Measurements from ENCODE around the gene COA7.

Gene COA7

DNA sequence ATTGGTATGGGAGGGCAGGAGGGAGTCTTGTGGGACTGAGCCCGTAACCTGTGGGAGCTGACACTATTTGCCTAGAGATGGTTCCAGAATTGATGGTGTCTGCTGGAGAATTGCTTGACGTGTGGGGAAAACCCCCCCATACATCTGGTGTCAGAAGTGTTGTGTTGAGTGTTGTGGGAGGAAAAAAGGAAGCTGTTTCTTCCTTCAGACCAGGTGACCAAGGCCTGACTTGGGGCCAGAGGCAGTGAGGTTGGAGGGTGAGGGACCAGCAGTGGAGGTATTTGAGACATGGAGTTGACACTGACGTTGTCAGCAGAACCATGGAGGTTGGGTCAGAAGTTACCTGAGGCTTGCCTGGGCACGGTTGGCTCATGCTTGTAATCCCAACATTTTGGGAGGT lies 56.8 kb downstream of the COA7 start:
- DNase-seq = no peak
- no peak overlapping the region for H4K91ac ChIP-seq (ENCODE audit: low read length)
- H3K9me3 ChIP-seq (ENCODE audit: control insufficient read depth, low read length) = no peaks in the 10 kb centered on the region
- H2AFZ ChIP-seq (ENCODE audit: low read depth, low read length) = no peak overlapping the region
- H2BK5ac ChIP-seq (ENCODE audit: low read depth, low read length, poor library complexity, severe bottlenecking) = no peak overlapping the region
- H2BK15ac ChIP-seq (ENCODE audit: low read depth, poor library complexity, severe bottlenecking) = no peak overlapping the region
- peaks cover 6% of the 10 kb centered on the region for H3K4me1 ChIP-seq (ENCODE audit: control insufficient read depth, insufficient read depth, low read depth, low read length)
- H2AK5ac ChIP-seq (ENCODE audit: low read length, severe bottlenecking) = no peak overlapping the region
- no peak overlapping the region for H3K27ac ChIP-seq (ENCODE audit: low read length, poor library complexity, severe bottlenecking)
- no peak overlapping the region for H3K4me2 ChIP-seq (ENCODE audit: low read length, poor library complexity, severe bottlenecking)
- no peak overlapping the region for H2BK120ac ChIP-seq (ENCODE audit: low read depth, low read length)
- no peak overlapping the region for H3K9ac ChIP-seq (ENCODE audit: low read length)
- no peak overlapping the region for H2BK12ac ChIP-seq (ENCODE audit: low read length in 2 of 2)
- no peaks in the 10 kb centered on the region for H3K36me3 ChIP-seq (ENCODE audit: control insufficient read depth in 1 of 2, insufficient read depth in 2 of 2, low read depth in 1 of 2, low read length in 2 of 2)
- H3K23ac ChIP-seq (ENCODE audit: low read length in 2 of 2) = no peak overlapping the region
- no peak overlapping the region for H3K18ac ChIP-seq (ENCODE audit: low read depth in 1 of 2, low read length in 2 of 2)
- no peaks in the 10 kb centered on the region for H3K79me1 ChIP-seq (replicated peaks; ENCODE audit: low read length, poor library complexity, severe bottlenecking)
- no peak overlapping the region for H3K4ac ChIP-seq (ENCODE audit: low read depth in 1 of 2, low read length in 2 of 2)
- no peak overlapping the region for H4K8ac ChIP-seq (ENCODE audit: low read length)
- H3K4me3 ChIP-seq (ENCODE audit: insufficient read depth in 1 of 2, low read depth in 1 of 2, low read length in 2 of 2) = no peak overlapping the region
- WGBS = 83% methylated on average over 4 of the region's 4 CpGs
- H3K14ac ChIP-seq (ENCODE audit: low read length in 2 of 2) = no peak overlapping the region
- H3K27me3 ChIP-seq (ENCODE audit: control insufficient read depth in 1 of 2, insufficient read depth in 1 of 2, low read length in 2 of 2) = peaks cover 3 to 25% of the 10 kb centered on the region in 2 experiments

DNA sequence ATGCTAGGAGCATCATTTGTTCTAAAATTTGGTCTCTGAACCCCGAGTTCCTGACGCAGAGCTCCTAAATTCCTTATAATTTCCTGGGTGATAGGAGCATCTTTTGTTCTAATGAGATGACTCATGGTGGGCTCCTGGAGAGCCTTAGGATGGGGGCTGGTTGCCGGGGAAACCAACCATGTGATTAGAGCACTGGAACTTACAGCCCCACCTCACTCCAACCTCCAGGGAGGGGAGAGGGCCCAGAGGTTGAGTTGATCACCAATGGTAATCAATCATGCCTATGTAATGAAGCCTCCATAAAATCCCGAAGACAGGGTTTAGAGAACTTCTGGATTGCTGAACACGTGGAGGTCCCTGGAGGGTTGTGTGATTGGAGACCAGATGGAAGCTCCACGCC lies 57.5 kb downstream of the COA7 start:
- no peak overlapping the region for H4K8ac ChIP-seq (ENCODE audit: low read length)
- no peak overlapping the region for H3K4ac ChIP-seq (ENCODE audit: low read depth in 1 of 2, low read length in 2 of 2)
- H3K4me2 ChIP-seq (ENCODE audit: low read length, poor library complexity, severe bottlenecking) = no peak overlapping the region
- no peak overlapping the region for H2BK5ac ChIP-seq (ENCODE audit: low read depth, low read length, poor library complexity, severe bottlenecking)
- H3K27me3 ChIP-seq (ENCODE audit: control insufficient read depth in 1 of 2, insufficient read depth in 1 of 2, low read length in 2 of 2) = peaks cover 3 to 27% of the 10 kb centered on the region in 2 experiments
- peaks cover 6% of the 10 kb centered on the region for H3K4me1 ChIP-seq (ENCODE audit: control insufficient read depth, insufficient read depth, low read depth, low read length)
- no peak overlapping the region for H2AK5ac ChIP-seq (ENCODE audit: low read length, severe bottlenecking)
- no peak overlapping the region for H2BK15ac ChIP-seq (ENCODE audit: low read depth, poor library complexity, severe bottlenecking)
- no peaks in the 10 kb centered on the region for H3K36me3 ChIP-seq (ENCODE audit: control insufficient read depth in 1 of 2, insufficient read depth in 2 of 2, low read depth in 1 of 2, low read length in 2 of 2)
- no peak overlapping the region for H3K4me3 ChIP-seq (ENCODE audit: insufficient read depth in 1 of 2, low read depth in 1 of 2, low read length in 2 of 2)
- no peak overlapping the region for H3K14ac ChIP-seq (ENCODE audit: low read length in 2 of 2)
- no peak overlapping the region for H3K18ac ChIP-seq (ENCODE audit: low read depth in 1 of 2, low read length in 2 of 2)
- 72% methylated on average over 4 of the region's 6 CpGs for WGBS
- no peak overlapping the region for H2BK120ac ChIP-seq (ENCODE audit: low read depth, low read length)
- no peak overlapping the region for H4K91ac ChIP-seq (ENCODE audit: low read length)
- no peak overlapping the region for H3K9ac ChIP-seq (ENCODE audit: low read length)
- H3K27ac ChIP-seq (ENCODE audit: low read length, poor library complexity, severe bottlenecking) = no peak overlapping the region
- no peak overlapping the region for H3K23ac ChIP-seq (ENCODE audit: low read length in 2 of 2)
- no peak overlapping the region for H2BK12ac ChIP-seq (ENCODE audit: low read length in 2 of 2)
- H2AFZ ChIP-seq (ENCODE audit: low read depth, low read length) = no peak overlapping the region
- no peaks in the 10 kb centered on the region for H3K9me3 ChIP-seq (ENCODE audit: control insufficient read depth, low read length)
- H3K79me1 ChIP-seq (replicated peaks; ENCODE audit: low read length, poor library complexity, severe bottlenecking) = no peaks in the 10 kb centered on the region
- no peak for DNase-seq

DNA sequence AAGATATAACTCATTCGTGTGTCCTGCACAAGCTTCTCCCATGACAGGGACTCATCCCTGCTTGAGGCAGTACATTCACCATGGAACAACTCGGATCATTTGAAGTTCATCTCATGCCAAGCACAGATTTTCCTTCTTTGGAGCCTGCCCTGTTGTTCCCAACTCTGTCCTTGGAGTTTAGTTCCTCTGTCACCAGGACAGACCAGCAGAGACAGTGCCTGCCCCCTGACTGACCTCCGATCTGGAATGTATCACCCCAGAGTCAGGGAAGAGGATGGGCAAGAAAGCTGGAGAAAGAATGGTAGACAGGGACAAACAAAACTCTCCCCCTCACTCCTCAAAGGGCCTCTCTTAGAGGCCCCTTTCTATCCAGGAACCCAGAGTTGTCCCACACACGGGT lies 60.2 kb downstream of the COA7 start:
- H2BK5ac ChIP-seq (ENCODE audit: low read depth, low read length, poor library complexity, severe bottlenecking) = no peak overlapping the region
- H2AK5ac ChIP-seq (ENCODE audit: low read length, severe bottlenecking) = no peak overlapping the region
- no peak overlapping the region for H4K91ac ChIP-seq (ENCODE audit: low read length)
- no peak for DNase-seq
- peaks cover 15 to 53% of the 10 kb centered on the region in 2 experiments for H3K27me3 ChIP-seq (ENCODE audit: control insufficient read depth in 1 of 2, insufficient read depth in 1 of 2, low read length in 2 of 2)
- H3K9ac ChIP-seq (ENCODE audit: low read length) = no peak overlapping the region
- no peak overlapping the region for H3K4me2 ChIP-seq (ENCODE audit: low read length, poor library complexity, severe bottlenecking)
- H2BK15ac ChIP-seq (ENCODE audit: low read depth, poor library complexity, severe bottlenecking) = no peak overlapping the region
- WGBS = 73% methylated on average over 4 of the region's 4 CpGs
- no peak overlapping the region for H2AFZ ChIP-seq (ENCODE audit: low read depth, low read length)
- no peak overlapping the region for H3K18ac ChIP-seq (ENCODE audit: low read depth in 1 of 2, low read length in 2 of 2)
- no peak overlapping the region for H3K23ac ChIP-seq (ENCODE audit: low read length in 2 of 2)
- H3K36me3 ChIP-seq (ENCODE audit: control insufficient read depth in 1 of 2, insufficient read depth in 2 of 2, low read depth in 1 of 2, low read length in 2 of 2) = no peaks in the 10 kb centered on the region
- H3K27ac ChIP-seq (ENCODE audit: low read length, poor library complexity, severe bottlenecking) = no peak overlapping the region
- no peak overlapping the region for H3K4ac ChIP-seq (ENCODE audit: low read depth in 1 of 2, low read length in 2 of 2)
- no peak overlapping the region for H2BK12ac ChIP-seq (ENCODE audit: low read length in 2 of 2)
- H3K79me1 ChIP-seq (replicated peaks; ENCODE audit: low read length, poor library complexity, severe bottlenecking) = no peaks in the 10 kb centered on the region
- no peaks in the 10 kb centered on the region for H3K9me3 ChIP-seq (ENCODE audit: control insufficient read depth, low read length)
- no peak overlapping the region for H3K14ac ChIP-seq (ENCODE audit: low read length in 2 of 2)
- no peak overlapping the region for H3K4me3 ChIP-seq (ENCODE audit: insufficient read depth in 1 of 2, low read depth in 1 of 2, low read length in 2 of 2)
- H3K4me1 ChIP-seq (ENCODE audit: control insufficient read depth, insufficient read depth, low read depth, low read length) = peaks cover 12% of the 10 kb centered on the region
- H2BK120ac ChIP-seq (ENCODE audit: low read depth, low read length) = no peak overlapping the region
- H4K8ac ChIP-seq (ENCODE audit: low read length) = no peak overlapping the region

DNA sequence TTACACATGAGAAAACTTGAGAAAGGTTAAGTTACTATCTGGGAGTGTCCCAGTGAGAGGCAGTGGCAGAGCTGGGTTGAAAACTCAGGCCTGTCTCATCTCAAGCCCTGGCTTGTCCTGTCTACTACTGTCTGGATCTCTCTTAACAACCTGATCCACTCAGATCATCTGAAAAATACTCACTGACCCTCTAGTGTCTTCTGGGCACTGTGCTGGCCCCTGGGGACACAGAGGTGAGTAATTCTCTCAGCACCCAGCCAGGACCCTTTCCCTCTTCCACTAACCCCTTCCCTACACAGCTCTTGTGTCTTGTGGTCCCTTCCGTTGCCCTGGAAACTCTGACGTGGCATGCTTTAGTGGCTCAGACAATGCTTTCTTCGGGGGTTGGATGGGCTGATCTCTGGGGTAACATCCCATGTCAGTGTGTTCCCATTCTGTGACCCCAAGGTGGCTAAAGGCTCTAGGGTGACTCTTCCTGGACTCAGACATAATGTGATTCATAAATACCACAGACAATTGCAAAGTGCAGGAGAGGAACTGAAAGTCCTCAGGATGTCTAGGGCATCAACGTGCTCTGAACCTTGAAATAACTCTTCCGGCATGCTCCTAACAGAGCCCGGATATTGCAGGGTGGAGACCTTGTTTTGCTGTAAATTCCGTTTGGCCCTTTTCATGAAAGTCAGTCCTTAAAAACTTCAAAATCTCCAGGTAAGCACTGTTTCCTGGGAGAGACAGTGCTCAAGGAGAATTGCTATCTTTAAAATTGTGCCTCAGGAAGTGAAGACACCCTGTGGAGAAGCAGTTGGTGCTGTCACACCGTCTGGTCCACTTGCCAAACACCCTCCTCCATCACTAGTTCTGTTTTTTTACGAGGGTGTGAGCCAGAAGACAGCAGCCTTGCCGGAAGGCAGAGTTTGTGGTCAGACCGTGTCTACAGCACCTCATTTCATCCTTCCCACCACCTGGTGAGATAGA lies 61.1 kb downstream of the COA7 start:
- no peak overlapping the region for H3K4me3 ChIP-seq (ENCODE audit: insufficient read depth in 1 of 2, low read depth in 1 of 2, low read length in 2 of 2)
- no peak overlapping the region for H2AK5ac ChIP-seq (ENCODE audit: low read length, severe bottlenecking)
- no peak for DNase-seq
- H4K8ac ChIP-seq (ENCODE audit: low read length) = no peak overlapping the region
- H3K36me3 ChIP-seq (ENCODE audit: control insufficient read depth in 1 of 2, insufficient read depth in 2 of 2, low read depth in 1 of 2, low read length in 2 of 2) = no peaks in the 10 kb centered on the region
- H3K4me2 ChIP-seq (ENCODE audit: low read length, poor library complexity, severe bottlenecking) = no peak overlapping the region
- H3K4ac ChIP-seq (ENCODE audit: low read depth in 1 of 2, low read length in 2 of 2) = no peak overlapping the region
- no peak overlapping the region for H3K27ac ChIP-seq (ENCODE audit: low read length, poor library complexity, severe bottlenecking)
- H3K9me3 ChIP-seq (ENCODE audit: control insufficient read depth, low read length) = no peaks in the 10 kb centered on the region
- H3K27me3 ChIP-seq (ENCODE audit: control insufficient read depth in 1 of 2, insufficient read depth in 1 of 2, low read length in 2 of 2) = peaks cover 23 to 62% of the 10 kb centered on the region in 2 experiments
- no peak overlapping the region for H4K91ac ChIP-seq (ENCODE audit: low read length)
- H3K9ac ChIP-seq (ENCODE audit: low read length) = no peak overlapping the region
- H3K23ac ChIP-seq (ENCODE audit: low read length in 2 of 2) = peak overlapping the region in 1 of 2 experiments; percentile 32
- no peak overlapping the region for H2BK15ac ChIP-seq (ENCODE audit: low read depth, poor library complexity, severe bottlenecking)
- H3K4me1 ChIP-seq (ENCODE audit: control insufficient read depth, insufficient read depth, low read depth, low read length) = peaks cover 16% of the 10 kb centered on the region
- H2AFZ ChIP-seq (ENCODE audit: low read depth, low read length) = no peak overlapping the region
- H3K79me1 ChIP-seq (replicated peaks; ENCODE audit: low read length, poor library complexity, severe bottlenecking) = no peaks in the 10 kb centered on the region
- H2BK12ac ChIP-seq (ENCODE audit: low read length in 2 of 2) = no peak overlapping the region
- H3K18ac ChIP-seq (ENCODE audit: low read depth in 1 of 2, low read length in 2 of 2) = no peak overlapping the region
- no peak overlapping the region for H3K14ac ChIP-seq (ENCODE audit: low read length in 2 of 2)
- WGBS = 51% methylated on average over 8 of the region's 11 CpGs
- no peak overlapping the region for H2BK120ac ChIP-seq (ENCODE audit: low read depth, low read length)
- H2BK5ac ChIP-seq (ENCODE audit: low read depth, low read length, poor library complexity, severe bottlenecking) = no peak overlapping the region
